CD4-positive, alpha-beta T cell (primary cell): Measurements from ENCODE around the gene NSD2. TPM values are rescaled to one million over a fixed set of nuclear protein-coding genes. Genes with fewer than 3 reads are reported as not detected.

Experiments used
- ATAC-seq: fragments of 200-7000 bp; cut with Tn5 transposase; one replicate; pipeline ENCODE4 v1.10.0; 2022; ENCODE audit warnings: mild to moderate bottlenecking; ENCODE audit not compliant: poor library complexity
- CTCF ChIA-PET: fragments of 350-600 bp; sonication (Branson Sonifier 250); formaldehyde crosslinking; loops from one replicate; lab custom pipeline; 2021; ENCODE audit warnings: antibody characterized with exemption, inconsistent platforms; lab: Charles Lee
- POLR2A ChIA-PET: fragments of 350-600 bp; sonication (Branson Sonifier 250); formaldehyde crosslinking; loops from one replicate; lab custom pipeline; 2021; ENCODE audit warnings: antibody characterized with exemption, inconsistent platforms; lab: Charles Lee
- DNase-seq, 14 experiments: peaks; one replicate each; pipeline ENCODE4 v3.0.0-alpha.2; 2013 to 2020; ENCODE audit warnings: mixed read lengths in 2 of 14
- H3K27ac ChIP-seq, 2 donors: one replicate each; pipeline versions ENCODE4 v1.5.1 to v1.7.0; 2013; ENCODE audit warnings: low read length in 2 of 2, low read depth in 1 of 2, mild to moderate bottlenecking in 1 of 2
- H3K27me3 ChIP-seq, 2 experiments: 1 replicate in 1 of 2; 2 replicates in 1 of 2; pipeline versions ENCODE4 v1.6.1 to v1.7.0; 2013; ENCODE audit warnings: low read length in 2 of 2, control low read depth in 1 of 2, mild to moderate bottlenecking in 1 of 2, moderate library complexity in 1 of 2; ENCODE audit not compliant: insufficient read depth in 2 of 2, control insufficient read depth in 1 of 2
- H3K36me3 ChIP-seq: one replicate; pipeline ENCODE4 v1.6.1; 2013; ENCODE audit warnings: low read length, control low read depth; ENCODE audit not compliant: insufficient read depth
- H3K4me1 ChIP-seq: one replicate; pipeline ENCODE4 v1.6.1; 2013; ENCODE audit warnings: low read length, control low read depth; ENCODE audit not compliant: insufficient read depth
- H3K4me3 ChIP-seq: one replicate; pipeline ENCODE4 v1.5.1; 2013; ENCODE audit warnings: mild to moderate bottlenecking, low read length, moderate library complexity
- H3K9me3 ChIP-seq, 2 experiments: 1 replicate in 1 of 2; 2 replicates in 1 of 2; pipeline versions ENCODE4 v1.6.1 to v1.7.0; 2013; ENCODE audit warnings: low read length in 2 of 2, mild to moderate bottlenecking in 2 of 2, control low read depth in 1 of 2, moderate library complexity in 1 of 2; ENCODE audit not compliant: control insufficient read depth in 1 of 2, insufficient read depth in 1 of 2
- H3K27ac Mint-ChIP-seq: one replicate; pipeline ENCODE4 v1.8.0; 2020; ENCODE audit warnings: mixed read lengths
- H3K27me3 Mint-ChIP-seq: one replicate; pipeline ENCODE4 v1.8.0; 2021; ENCODE audit warnings: mixed read lengths
- H3K36me3 Mint-ChIP-seq: one replicate; pipeline ENCODE4 v1.8.0; 2021; ENCODE audit warnings: low read depth, mixed read lengths
- H3K4me1 Mint-ChIP-seq: one replicate; pipeline ENCODE4 v1.8.0; 2021; ENCODE audit warnings: low read depth, mixed read lengths
- H3K4me3 Mint-ChIP-seq: one replicate; pipeline ENCODE4 v1.8.0; 2020; ENCODE audit warnings: mild to moderate bottlenecking, mixed read lengths
- H3K9me3 Mint-ChIP-seq: one replicate; pipeline ENCODE4 v1.8.0; 2020; ENCODE audit warnings: mixed read lengths
- CTCF ChIP-seq: fragments of 200-600 bp; IDR thresholded peaks from one replicate; pipeline ENCODE4 v1.8.0; 2022; ENCODE audit warnings: antibody characterized with exemption, mild to moderate bottlenecking
- intact Hi-C, 2 experiments: fragments of 100-400 bp; cut with DNase I in 1 of 2; cut with micrococcal nuclease in 1 of 2; formaldehyde crosslinking; loops; one replicate each; pipeline versions ENCODE4 v1.15.1 to v1.9.0; 2023 to 2025; cut with DNase I, micrococcal nuclease
- total RNA-seq, 174 experiments: library from RNA in 2 of 174; stranded (reverse) in 2 of 174; gene quantifications; one replicate each; pipeline ENCODE4 v1.2.3 and lab custom pipeline; 2021 to 2026

Gene NSD2
- total RNA-seq, 2 experiments from 2014 or later: 42.4 to 45.8 TPM

GRCh38 chr4:1830642-1831228 is 40.5 kb upstream of the NSD2 start:
- Mint-ChIP-seq H3K9me3 (no peaks in the 10 kb centered on the region), H3K27me3 (no peaks in the 10 kb centered on the region), H3K27ac (no peak overlapping the region), H3K4me1 (no peaks in the 10 kb centered on the region), H3K4me3 (no peak overlapping the region), H3K36me3 (peaks cover 66% of the 10 kb centered on the region)
- no peak for ATAC-seq
- no peaks in the 10 kb centered on the region for H3K9me3 ChIP-seq
- no peaks in the 10 kb centered on the region for H3K27me3 ChIP-seq
- H3K4me3 ChIP-seq: no peak overlapping the region
- intact Hi-C loops: no loop called here
- TF ChIP-seq CTCF: no peak
- DNase-seq: no peak
- ChIA-PET POLR2A (no interaction called here), CTCF (no interaction called here)
- no peak overlapping the region for H3K27ac ChIP-seq
- H3K36me3 ChIP-seq: peaks cover 65% of the 10 kb centered on the region
- no peaks in the 10 kb centered on the region for H3K4me1 ChIP-seq

DNA sequence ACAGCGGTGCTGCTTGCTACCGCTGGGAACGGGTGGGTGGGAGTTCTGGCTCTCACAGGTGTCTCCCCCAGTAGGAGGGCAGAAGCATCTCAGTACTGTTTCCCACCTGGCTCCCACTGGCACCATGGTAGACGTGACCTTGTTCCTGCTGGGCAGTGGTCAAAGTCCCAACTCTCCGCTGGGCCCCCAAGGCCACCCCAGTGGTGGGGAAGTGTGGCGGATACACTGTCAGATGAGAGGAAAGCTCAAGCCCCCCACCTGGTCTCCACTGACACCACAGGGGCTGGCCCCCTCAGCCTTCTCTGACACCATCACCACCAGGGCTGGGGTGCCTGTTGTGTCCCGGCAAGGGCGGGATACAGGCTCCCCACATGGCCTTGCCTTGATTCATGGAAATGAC is 39.9 kb upstream of the NSD2 start:
- no peaks in the 10 kb centered on the region for H3K9me3 Mint-ChIP-seq
- no peaks in the 10 kb centered on the region for H3K4me1 ChIP-seq
- H3K36me3 Mint-ChIP-seq: peaks cover 63% of the 10 kb centered on the region
- CTCF ChIA-PET: no interaction called here
- DNase-seq: no peak
- no peak for ATAC-seq
- H3K27ac ChIP-seq: no peak overlapping the region
- intact Hi-C loops: no loop called here
- peaks cover 65% of the 10 kb centered on the region for H3K36me3 ChIP-seq
- TF ChIP-seq CTCF: no peak
- H3K4me1 Mint-ChIP-seq: no peaks in the 10 kb centered on the region
- no peaks in the 10 kb centered on the region for H3K9me3 ChIP-seq
- no peaks in the 10 kb centered on the region for H3K27me3 ChIP-seq
- POLR2A ChIA-PET: no interaction called here
- no peak overlapping the region for H3K27ac Mint-ChIP-seq
- no peak overlapping the region for H3K4me3 Mint-ChIP-seq
- H3K4me3 ChIP-seq: no peak overlapping the region
- no peaks in the 10 kb centered on the region for H3K27me3 Mint-ChIP-seq

- ATAC-seq: no peak
- CTCF ChIA-PET: no interaction called here
- H3K9me3 ChIP-seq: no peaks in the 10 kb centered on the region
Measured at GRCh38 chr4:1832690-1833089, 38.5 kb upstream of the NSD2 start.

More at GRCh38 chr4:1832690-1833089, 38.5 kb upstream of the NSD2 start:
- peaks cover 69% of the 10 kb centered on the region for H3K36me3 Mint-ChIP-seq
- TF ChIP-seq CTCF: no peak
- H3K27me3 Mint-ChIP-seq: no peaks in the 10 kb centered on the region
- no peak overlapping the region for H3K4me3 ChIP-seq
- H3K27ac Mint-ChIP-seq: no peak overlapping the region
- no peak overlapping the region for H3K4me3 Mint-ChIP-seq
- no peaks in the 10 kb centered on the region for H3K27me3 ChIP-seq
- intact Hi-C loops: no loop called here
- no peak for DNase-seq
- no peak overlapping the region for H3K27ac ChIP-seq
- no peaks in the 10 kb centered on the region for H3K4me1 ChIP-seq
- peaks cover 69% of the 10 kb centered on the region for H3K36me3 ChIP-seq
- POLR2A ChIA-PET: no interaction called here
- H3K4me1 Mint-ChIP-seq: no peaks in the 10 kb centered on the region
- H3K9me3 Mint-ChIP-seq: no peaks in the 10 kb centered on the region
